H9 (cell line): ENCODE results near the gene FTO. TPM values are rescaled to one million over a fixed set of nuclear protein-coding genes. Genes with fewer than 3 reads are reported as not detected.

Source experiments
- DNase-seq: peaks from one replicate; pipeline ENCODE4 v3.0.0-alpha.2; 2017
- H2AFZ ChIP-seq: one replicate; pipeline ENCODE4 v1.6.1; 2013; ENCODE audit warnings: mild to moderate bottlenecking, low read length, control low read depth, moderate library complexity
- H2AK5ac ChIP-seq: 2 replicates; pipeline ENCODE4 v1.6.1; 2013; ENCODE audit warnings: low read length, control low read depth, mixed read lengths; ENCODE audit not compliant: insufficient read length
- H2BK120ac ChIP-seq: one replicate; pipeline ENCODE4 v1.6.1; 2013; ENCODE audit warnings: low read depth, mild to moderate bottlenecking, low read length, control low read depth, inconsistent platforms; ENCODE audit not compliant: poor library complexity, severe bottlenecking
- H2BK12ac ChIP-seq: 2 replicates; pipeline ENCODE4 v1.6.1; 2013; ENCODE audit warnings: low read length, control low read depth, mixed read lengths, low read depth; ENCODE audit not compliant: insufficient read length
- H2BK15ac ChIP-seq: 2 replicates; pipeline ENCODE4 v1.6.1; 2013; ENCODE audit warnings: low read depth, low read length, control low read depth
- H2BK20ac ChIP-seq: one replicate; pipeline ENCODE4 v1.6.1; 2013; ENCODE audit warnings: low read depth, mild to moderate bottlenecking, low read length, control low read depth, inconsistent platforms; ENCODE audit not compliant: poor library complexity, severe bottlenecking
- H2BK5ac ChIP-seq: 2 replicates; pipeline ENCODE4 v1.6.1; 2013; ENCODE audit warnings: low read length, control low read depth, mixed read lengths; ENCODE audit not compliant: insufficient read length
- H3K14ac ChIP-seq: 2 replicates; pipeline ENCODE4 v1.6.1; 2013; ENCODE audit warnings: low read length, control low read depth; ENCODE audit not compliant: insufficient read depth
- H3K18ac ChIP-seq: 2 replicates; pipeline ENCODE4 v1.6.1; 2013; ENCODE audit warnings: low read depth, mild to moderate bottlenecking, mixed read lengths, low read length, control low read depth; ENCODE audit not compliant: insufficient read length
- H3K23ac ChIP-seq: 2 replicates; pipeline ENCODE4 v1.6.1; 2013; ENCODE audit warnings: low read length, control low read depth, mixed read lengths, low read depth; ENCODE audit not compliant: insufficient read length
- H3K23me2 ChIP-seq: 2 replicates; pipeline ENCODE4 v1.6.1; 2013; ENCODE audit warnings: low read depth, mild to moderate bottlenecking, mixed read lengths, low read length, control low read depth; ENCODE audit not compliant: insufficient read length, poor library complexity, severe bottlenecking
- H3K27ac ChIP-seq: 2 replicates; pipeline ENCODE4 v1.5.1; 2013; ENCODE audit warnings: low read length, control low read depth, mixed read lengths, low read depth; ENCODE audit not compliant: insufficient read length
- H3K27me3 ChIP-seq: 2 replicates; pipeline ENCODE4 v1.6.1; 2013; ENCODE audit warnings: low read length, control low read depth, inconsistent platforms; ENCODE audit not compliant: insufficient read depth
- H3K4ac ChIP-seq: 2 replicates; pipeline ENCODE4 v1.6.1; 2013; ENCODE audit warnings: low read depth, mild to moderate bottlenecking, control low read depth, inconsistent platforms, low read length, moderate library complexity
- H3K4me1 ChIP-seq: 2 replicates; pipeline ENCODE4 v1.6.1; 2013; ENCODE audit warnings: low read length, control low read depth, inconsistent platforms; ENCODE audit not compliant: insufficient read depth
- H3K4me2 ChIP-seq: 2 replicates; pipeline ENCODE4 v1.6.1; 2013; ENCODE audit warnings: low read length, control low read depth, mixed read lengths; ENCODE audit not compliant: insufficient read length, insufficient read depth
- H3K56ac ChIP-seq: 2 replicates; pipeline ENCODE4 v1.6.1; 2013; ENCODE audit warnings: low read depth, mild to moderate bottlenecking, mixed read lengths, low read length, control low read depth; ENCODE audit not compliant: insufficient read length
- H3K79me1 ChIP-seq: 2 replicates; pipeline ENCODE4 v1.6.1; 2013; ENCODE audit warnings: low read depth, mild to moderate bottlenecking, moderate library complexity, low read length, control low read depth, inconsistent platforms; ENCODE audit not compliant: insufficient read depth, poor library complexity, severe bottlenecking
- H3K79me2 ChIP-seq: 2 replicates; pipeline ENCODE4 v1.6.1; 2013; ENCODE audit warnings: low read length, control low read depth, inconsistent platforms; ENCODE audit not compliant: insufficient read depth
- H3K9ac ChIP-seq: 2 replicates; pipeline ENCODE4 v1.6.1; 2013; ENCODE audit warnings: low read length, control low read depth, mixed read lengths; ENCODE audit not compliant: insufficient read length; ENCODE audit errors: extremely low read depth
- H3K9me3 ChIP-seq: one replicate; pipeline ENCODE4 v1.6.1; 2013; ENCODE audit warnings: low read depth, low read length, inconsistent platforms; ENCODE audit not compliant: control insufficient read depth
- H3T11ph ChIP-seq: one replicate; pipeline ENCODE4 v1.6.1; 2013; ENCODE audit warnings: mild to moderate bottlenecking, low read length, control low read depth, inconsistent platforms
- H4K20me1 ChIP-seq: one replicate; pipeline ENCODE4 v1.6.1; 2013; ENCODE audit not compliant: control insufficient read depth, insufficient read length, insufficient read depth
- H4K5ac ChIP-seq: 2 replicates; pipeline ENCODE4 v1.6.1; 2013; ENCODE audit warnings: low read depth, mild to moderate bottlenecking, mixed read lengths, low read length, control low read depth; ENCODE audit not compliant: insufficient read length
- H4K8ac ChIP-seq: replicated peaks from 2 replicates; pipeline ENCODE4 v1.6.1; 2013; ENCODE audit warnings: low read length, control low read depth, mixed read lengths, low read depth; ENCODE audit not compliant: insufficient read length
- H4K91ac ChIP-seq: 2 replicates; pipeline ENCODE4 v1.6.1; 2013; ENCODE audit warnings: low read depth, mild to moderate bottlenecking, moderate library complexity, mixed read lengths, low read length, control low read depth; ENCODE audit not compliant: insufficient read length
- H3K27ac Mint-ChIP-seq, 3 experiments: 2 replicates in 2 of 3; 3 replicates in 1 of 3; pipeline ENCODE4 v1.8.0; 2020 to 2021; ENCODE audit warnings: mixed read lengths in 3 of 3, mild to moderate bottlenecking in 1 of 3, moderate library complexity in 1 of 3
- H3K27me3 Mint-ChIP-seq: 2 replicates; pipeline ENCODE4 v1.8.0; 2021; ENCODE audit warnings: low read depth, mild to moderate bottlenecking, moderate library complexity, mixed read lengths
- H3K36me3 Mint-ChIP-seq, 3 experiments: 2 replicates in 2 of 3; 3 replicates in 1 of 3; pipeline ENCODE4 v1.8.0; 2020 to 2021; ENCODE audit warnings: low read depth in 3 of 3, mixed read lengths in 3 of 3; ENCODE audit not compliant: insufficient read depth in 1 of 3
- H3K4me1 Mint-ChIP-seq, 2 experiments: 2 replicates each; pipeline ENCODE4 v1.8.0; 2020; ENCODE audit warnings: mixed read lengths in 2 of 2
- H3K4me3 Mint-ChIP-seq, 2 experiments: 2 replicates in 1 of 2; 3 replicates in 1 of 2; pipeline ENCODE4 v1.8.0; 2020 to 2021; ENCODE audit warnings: mild to moderate bottlenecking in 2 of 2, mixed read lengths in 2 of 2, moderate library complexity in 1 of 2
- H3K9me3 Mint-ChIP-seq, 2 experiments: 2 replicates in 1 of 2; 3 replicates in 1 of 2; pipeline ENCODE4 v1.8.0; 2020; ENCODE audit warnings: mild to moderate bottlenecking in 2 of 2, mixed read lengths in 2 of 2, moderate library complexity in 1 of 2
- CTCF ChIP-seq: fragments of 200-600 bp; sonication (generic); conservative IDR thresholded peaks from 3 replicates; pipeline ENCODE4 v1.8.0; 2021; ENCODE audit warnings: antibody characterized with exemption, mild to moderate bottlenecking
- WGBS: extraction: QIAGEN DNeasy Blood & Tissue Kit; methylation state at CpG from one replicate; pipeline ENCODE4 v1.1.7; 2013; ENCODE audit warnings: missing lambda C conversion rate, low lambda C conversion rate, mixed read lengths; ENCODE audit not compliant: insufficient read length; ENCODE audit errors: extremely low coverage; 5-methylcytosine and 5-hydroxymethylcytosine counted together
- total RNA-seq: library from RNA; stranded (reverse); gene quantifications from 2 replicates; pipeline ENCODE4 v1.2.1, GENCODE V29; 2021

FTO gene
- total RNA-seq, 1 experiment from 2014 or later = 67.9 TPM

GRCh38 chr16:54140788-54141136 is 436.8 kb downstream of the FTO start:
- Histone ChIP-seq H3K79me1 (no peaks in the 10 kb centered on the region), H4K20me1 (no peaks in the 10 kb centered on the region), H3K23ac (no peak overlapping the region), H3K27me3 (no peaks in the 10 kb centered on the region), H2BK15ac (no peak overlapping the region), H3K56ac (no peak overlapping the region), H3K27ac (no peak overlapping the region), H3K9me3 (no peaks in the 10 kb centered on the region), H3T11ph (no peak overlapping the region), H3K79me2 (no peaks in the 10 kb centered on the region), H4K91ac (no peak overlapping the region), H3K9ac (no peak overlapping the region), H3K4ac (no peak overlapping the region), H3K14ac (no peak overlapping the region), H2BK120ac (no peak overlapping the region), H2BK20ac (no peak overlapping the region), H2BK12ac (no peak overlapping the region), H3K18ac (no peak overlapping the region), H2AFZ (no peak overlapping the region), H4K5ac (no peak overlapping the region), H4K8ac (no peak overlapping the region), H3K4me1 (no peaks in the 10 kb centered on the region; the same call in 1 of the 2 replicates), H2BK5ac (no peak overlapping the region), H3K4me2 (no peak overlapping the region), H3K23me2 (no peaks in the 10 kb centered on the region), H2AK5ac (no peak overlapping the region)
- no peak for DNase-seq
- no CpG with 5 or more reads among the region's 4 CpGs for WGBS
- H3K36me3 Mint-ChIP-seq = peaks cover 0 to 3% (median 0%) of the 10 kb centered on the region in 3 experiments; a peak in 1 of 7 replicates
- peaks cover 7 to 9% of the 10 kb centered on the region in 2 experiments for H3K4me1 Mint-ChIP-seq
- H3K27ac Mint-ChIP-seq = no peak overlapping the region
- no peak overlapping the region for H3K4me3 Mint-ChIP-seq
- H3K27me3 Mint-ChIP-seq = no peaks in the 10 kb centered on the region; the same call in none of the 2 replicates
- peaks cover 5 to 11% of the 10 kb centered on the region in 2 experiments; a peak in 4 of 5 replicates for H3K9me3 Mint-ChIP-seq
- TF ChIP-seq CTCF = no peak
